Naive thymus-derived CD8-positive, alpha-beta T cell (primary cell): ENCODE data around the gene PCBP2. TPM values are rescaled to one million over a fixed set of nuclear protein-coding genes. Genes with fewer than 3 reads are reported as not detected.
"Not testable (repeated sequence)": the region's sequence is repeated elsewhere in the genome, so short reads cannot be mapped to it uniquely, and the experiment has no call there.

Experiments
- ATAC-seq, 2 donors: fragments of 150-1000 bp; cut with Tn5 transposase in 1 of 2; sonication (Bioruptor Pico), chemical (Tn5 transposase) in 1 of 2; 1 replicate in 1 of 2; 2 replicates in 1 of 2; pipeline ENCODE4 v1.10.0; 2021; ENCODE audit warnings: mild to moderate bottlenecking in 2 of 2, moderate library complexity in 2 of 2
- POLR2A ChIA-PET: fragments of 350-600 bp; sonication (Branson Sonifier 250); formaldehyde crosslinking; loops from one replicate; lab custom pipeline; 2021; ENCODE audit warnings: antibody characterized with exemption; lab: Charles Lee
- DNase-seq, 10 donors: peaks; one replicate each; pipeline versions ENCODE4 v3.0.0 to v3.0.0-alpha.2; 2020 to 2022
- H3K27ac Mint-ChIP-seq, 10 donors: one replicate each; pipeline ENCODE4 v1.8.0; 2020 to 2022; ENCODE audit warnings: mild to moderate bottlenecking in 10 of 10, mixed read lengths in 10 of 10, moderate library complexity in 4 of 10, inconsistent platforms in 1 of 10
- H3K27me3 Mint-ChIP-seq, 5 donors: one replicate each; pipeline ENCODE4 v1.8.0; 2021 to 2022; ENCODE audit warnings: mixed read lengths in 5 of 5
- H3K36me3 Mint-ChIP-seq, 3 donors: one replicate each; pipeline ENCODE4 v1.8.0; 2020 to 2022; ENCODE audit warnings: mixed read lengths in 3 of 3, mild to moderate bottlenecking in 2 of 3, inconsistent platforms in 1 of 3
- H3K4me1 Mint-ChIP-seq, 4 donors: one replicate each; pipeline ENCODE4 v1.8.0; 2021 to 2022; ENCODE audit warnings: mixed read lengths in 4 of 4
- H3K4me3 Mint-ChIP-seq, 10 donors: one replicate each; pipeline ENCODE4 v1.8.0; 2020 to 2022; ENCODE audit warnings: mild to moderate bottlenecking in 10 of 10, mixed read lengths in 10 of 10, moderate library complexity in 6 of 10, inconsistent platforms in 1 of 10
- H3K9me3 Mint-ChIP-seq, 9 donors: one replicate each; pipeline ENCODE4 v1.8.0; 2020 to 2022; ENCODE audit warnings: mixed read lengths in 9 of 9, mild to moderate bottlenecking in 3 of 9, inconsistent platforms in 1 of 9, moderate library complexity in 1 of 9
- polyA plus RNA-seq, 3 donors: library from polyadenylated mRNA; unstranded; fragments of 300-500 nt; fragmentation: Illumina TruSeq; gene quantifications; one replicate each; pipeline ENCODE4 v1.2.3, GENCODE V29; 2021
- total RNA-seq, 8 experiments: library from RNA in 2 of 8; stranded (reverse) in 2 of 8; gene quantifications; one replicate each; pipeline ENCODE4 v1.2.3 and lab custom pipeline; 2021 to 2026

The PCBP2 gene
- total and polyA plus RNA-seq, 5 experiments from 2014 or later: 143 to 917 (median 157) TPM

DNA sequence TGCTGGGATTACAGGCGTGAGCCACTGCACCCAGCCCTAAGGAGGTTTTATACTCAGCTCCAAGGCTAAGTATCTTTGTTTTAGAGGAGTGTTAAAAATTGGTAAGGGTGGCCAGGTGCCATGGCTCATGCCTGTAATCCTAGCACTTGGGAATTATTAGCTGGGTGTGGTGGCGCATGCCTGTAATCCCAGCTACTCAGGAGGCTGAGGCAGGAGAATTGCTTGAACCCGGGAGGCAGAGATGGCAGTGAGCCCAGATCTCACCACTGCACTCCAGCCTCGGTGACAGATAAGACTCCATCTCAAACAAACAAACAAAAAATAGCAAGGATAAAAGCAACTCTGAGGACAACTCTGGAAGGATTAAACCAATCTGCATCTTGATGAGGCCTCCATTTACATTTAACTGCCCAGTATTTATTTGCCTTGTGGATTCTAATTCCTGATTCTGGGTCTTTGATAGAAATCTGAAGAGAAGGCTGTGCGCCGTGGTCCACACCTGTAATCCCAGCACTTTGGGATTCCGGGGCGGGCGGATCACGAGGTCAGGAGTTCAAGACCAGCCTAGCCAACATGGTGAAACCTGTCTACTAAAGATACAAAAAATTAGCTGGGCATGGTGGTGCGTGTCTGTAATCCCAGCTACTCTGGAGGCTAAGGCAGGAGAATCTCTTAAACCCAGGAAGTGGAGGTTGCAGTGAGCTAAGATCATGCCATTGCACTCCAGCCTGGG is 7.1 kb upstream of the PCBP2 start:
- DNase-seq, H3K9me3 Mint-ChIP-seq, H3K27me3 Mint-ChIP-seq, ATAC-seq: not testable (repeated sequence)
- Mint-ChIP-seq H3K4me1 (peaks cover 21 to 53% (median 48%) of the 10 kb centered on the region in 4 donors), H3K4me3 (peak overlapping the region in 8 of 10 donors; percentile 26 to 81 (median 46)), H3K36me3 (peaks cover 0 to 50% (median 2%) of the 10 kb centered on the region in 3 donors), H3K27ac (peak overlapping the region; percentile 3 to 95 (median 42))
- POLR2A ChIA-PET: interaction anchor here (0.6 to 1.0 kb wide), 2 partner anchors 31 to 64 kb away, joined by 4 read pairs; no protein-coding TSS in a partner anchor

DNA sequence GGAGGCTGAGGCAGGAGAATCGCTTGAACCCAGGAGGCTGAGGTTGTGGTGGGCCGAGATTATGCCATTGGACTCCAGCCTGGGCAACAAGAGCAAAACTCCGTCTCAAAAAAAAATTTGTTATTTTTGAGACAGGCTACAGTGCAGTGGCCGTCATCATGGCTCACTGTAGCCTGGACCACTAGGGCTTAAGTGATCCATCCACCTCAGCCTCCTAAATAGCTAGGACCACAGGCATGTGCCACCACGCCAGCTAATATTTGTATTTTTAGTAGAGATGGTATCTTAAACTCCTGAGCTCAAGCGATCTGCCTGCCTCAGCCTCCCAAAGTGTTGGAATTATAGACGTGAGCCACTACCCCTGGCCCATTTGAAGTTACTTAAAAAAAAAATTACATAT is 966 bp upstream of the PCBP2 start:
- peak overlapping the region in 1 of 10 donors; percentile 26 for H3K27ac Mint-ChIP-seq
- POLR2A ChIA-PET: interaction anchor here (0.6 to 2.3 kb wide), 7 partner anchors 9 to 130 kb away, joined by 3 to 15 read pairs (median 3); partner anchors contain the start of genes AAAS, PRR13 and TARBP2
- peaks cover 21 to 48% (median 45%) of the 10 kb centered on the region in 4 donors for H3K4me1 Mint-ChIP-seq
- ATAC-seq (no peak), DNase-seq (no peak)
- peaks cover 0 to 1% (median 0%) of the 10 kb centered on the region in 5 donors for H3K27me3 Mint-ChIP-seq
- no peak overlapping the region for H3K4me3 Mint-ChIP-seq
- H3K9me3 Mint-ChIP-seq: no peaks in the 10 kb centered on the region
- H3K36me3 Mint-ChIP-seq: peaks cover 0 to 48% (median 3%) of the 10 kb centered on the region in 3 donors

DNA sequence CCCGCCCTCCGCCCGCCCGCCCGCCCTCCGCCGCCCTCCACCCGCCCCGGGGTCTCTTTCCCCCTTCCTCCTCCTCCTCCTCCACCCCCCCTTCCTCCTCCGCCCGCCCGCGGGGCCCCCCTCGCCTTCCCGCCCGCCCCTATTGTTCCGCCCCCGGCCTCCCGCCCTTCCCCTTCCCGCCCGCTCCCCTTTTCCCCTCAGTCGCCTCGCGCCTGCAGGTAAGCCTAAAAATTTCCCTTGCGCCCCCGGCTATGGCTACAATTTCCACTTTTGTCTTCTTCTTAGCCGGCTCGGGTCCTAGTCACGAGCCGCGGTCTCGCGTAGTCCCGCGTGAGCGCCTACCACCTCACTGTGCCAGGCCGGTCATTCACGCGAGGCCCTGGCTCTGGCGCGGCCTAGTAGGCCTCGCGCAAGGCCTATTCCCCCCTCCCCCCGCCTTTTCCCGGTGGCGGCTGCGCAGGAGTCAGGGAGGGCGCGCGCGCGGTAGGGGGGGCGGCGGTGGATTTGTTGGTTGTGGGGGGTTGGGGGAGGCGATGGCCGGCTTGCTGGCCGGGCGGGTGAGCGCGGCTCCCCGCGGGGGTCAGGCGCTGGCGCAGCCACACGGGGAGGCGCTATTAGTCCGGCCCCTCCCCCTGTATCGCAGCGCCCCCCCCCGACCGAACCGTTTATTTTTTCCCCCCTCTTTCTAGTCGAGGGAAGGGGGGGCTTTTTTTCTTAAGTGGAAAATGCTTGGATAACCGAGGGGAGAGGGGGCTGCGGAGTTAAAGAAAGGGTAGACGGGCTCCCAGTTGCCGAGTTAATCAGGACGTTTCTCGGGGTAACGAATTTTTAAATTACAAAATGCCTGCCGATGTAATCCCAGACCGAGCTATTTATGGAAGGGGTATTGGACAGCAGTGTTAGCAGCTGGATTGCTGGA is 516 bp downstream of the PCBP2 start:
- H3K4me1 Mint-ChIP-seq: peaks cover 17 to 44% (median 38%) of the 10 kb centered on the region in 4 donors
- H3K27me3 Mint-ChIP-seq: peaks cover 0 to 1% (median 0%) of the 10 kb centered on the region in 5 donors
- peak overlapping the region; percentile 89 to 100 (median 100) for H3K27ac Mint-ChIP-seq
- no peaks in the 10 kb centered on the region for H3K9me3 Mint-ChIP-seq
- peak; percentile 19 to 29 for ATAC-seq
- H3K36me3 Mint-ChIP-seq: peaks cover 0 to 52% (median 4%) of the 10 kb centered on the region in 3 donors
- POLR2A ChIA-PET: interaction anchor here (0.7 to 4.0 kb wide), 8 partner anchors 11 to 180 kb away, joined by 3 to 36 read pairs (median 5); partner anchors contain the start of genes AAAS, MAP3K12, PRR13 and TARBP2
- DNase-seq: peak; percentile 70 to 93 (median 80)
- peak overlapping the region; percentile 90 to 100 (median 99) for H3K4me3 Mint-ChIP-seq

DNA sequence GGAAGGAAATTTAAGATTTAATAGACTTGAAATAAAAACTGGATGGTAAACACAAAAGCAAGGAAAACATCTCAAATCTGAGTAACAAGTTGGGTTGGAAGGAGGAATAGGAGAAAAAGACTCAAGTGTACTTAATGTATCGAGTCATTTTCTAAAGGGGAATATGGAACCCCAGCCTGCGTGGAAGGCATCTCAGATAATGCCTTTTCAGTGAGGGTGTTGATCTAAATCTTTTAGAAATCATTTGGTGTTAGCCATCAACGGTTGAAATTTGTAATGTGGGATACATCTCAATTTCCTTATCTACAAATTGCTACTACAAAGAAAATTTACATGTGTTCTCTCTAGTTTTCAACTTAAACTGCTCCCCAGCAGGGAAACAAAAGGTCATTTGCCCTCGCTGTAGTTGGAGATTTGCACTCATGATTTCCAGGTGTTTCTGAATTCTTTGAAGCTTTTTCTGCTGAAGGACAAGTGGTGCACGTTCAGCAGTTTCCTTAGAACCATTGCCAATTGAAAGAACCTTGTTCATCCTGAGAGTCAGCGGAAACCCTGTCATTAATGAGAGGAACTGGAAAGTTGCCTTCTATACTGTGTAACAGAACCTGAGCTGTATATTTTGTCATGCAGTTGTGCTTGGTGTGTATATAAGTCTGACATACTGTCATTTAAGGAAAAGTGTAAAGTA is 2.2 kb downstream of the PCBP2 start:
- peak overlapping the region in 9 of 10 donors; percentile 74 to 100 (median 99) for H3K27ac Mint-ChIP-seq
- H3K27me3 Mint-ChIP-seq: peaks cover 0 to 1% (median 0%) of the 10 kb centered on the region in 5 donors
- H3K4me3 Mint-ChIP-seq: peak overlapping the region; percentile 90 to 100 (median 99)
- POLR2A ChIA-PET: interaction anchor here (0.5 to 4.0 kb wide), 6 partner anchors 11 to 132 kb away, joined by 4 to 36 read pairs (median 6); partner anchors contain the start of genes AAAS, MAP3K12 and TARBP2
- no peak for DNase-seq
- H3K9me3 Mint-ChIP-seq: no peaks in the 10 kb centered on the region
- H3K36me3 Mint-ChIP-seq: peaks cover 0 to 57% (median 9%) of the 10 kb centered on the region in 3 donors
- ATAC-seq: no peak
- peaks cover 15 to 45% (median 40%) of the 10 kb centered on the region in 4 donors for H3K4me1 Mint-ChIP-seq

DNA sequence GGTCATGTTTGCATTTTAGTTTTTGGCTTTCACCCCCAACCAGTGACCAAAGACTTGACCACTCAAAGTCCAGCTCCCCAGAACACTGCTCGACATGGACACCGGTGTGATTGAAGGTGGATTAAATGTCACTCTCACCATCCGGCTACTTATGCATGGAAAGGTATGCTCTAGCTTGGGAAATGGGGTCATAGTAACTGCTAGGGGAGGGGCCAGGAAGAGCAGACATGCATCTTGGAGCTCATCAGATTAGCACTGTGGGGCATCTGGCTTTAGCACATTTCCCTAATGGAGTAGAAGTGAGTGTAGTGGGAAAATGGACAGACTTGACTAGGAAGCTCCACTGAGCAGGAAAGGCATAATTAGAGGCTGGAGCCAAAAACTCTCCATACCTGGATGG is 2.8 kb downstream of the PCBP2 start:
- Mint-ChIP-seq H3K27ac (peak overlapping the region in 6 of 10 donors; percentile 13 to 89 (median 52)), H3K36me3 (peaks cover 0 to 61% (median 10%) of the 10 kb centered on the region in 3 donors), H3K4me3 (peak overlapping the region in 9 of 10 donors; percentile 33 to 100 (median 97)), H3K27me3 (peaks cover 0 to 1% (median 0%) of the 10 kb centered on the region in 5 donors), H3K9me3 (no peaks in the 10 kb centered on the region), H3K4me1 (peaks cover 16 to 47% (median 42%) of the 10 kb centered on the region in 4 donors)
- DNase-seq (no peak), ATAC-seq (no peak)
- POLR2A ChIA-PET: interaction anchor here (1.2 to 4.0 kb wide), 4 partner anchors 10 to 46 kb away, joined by 4 to 36 read pairs (median 6); partner anchors contain the start of genes MAP3K12 and TARBP2

DNA sequence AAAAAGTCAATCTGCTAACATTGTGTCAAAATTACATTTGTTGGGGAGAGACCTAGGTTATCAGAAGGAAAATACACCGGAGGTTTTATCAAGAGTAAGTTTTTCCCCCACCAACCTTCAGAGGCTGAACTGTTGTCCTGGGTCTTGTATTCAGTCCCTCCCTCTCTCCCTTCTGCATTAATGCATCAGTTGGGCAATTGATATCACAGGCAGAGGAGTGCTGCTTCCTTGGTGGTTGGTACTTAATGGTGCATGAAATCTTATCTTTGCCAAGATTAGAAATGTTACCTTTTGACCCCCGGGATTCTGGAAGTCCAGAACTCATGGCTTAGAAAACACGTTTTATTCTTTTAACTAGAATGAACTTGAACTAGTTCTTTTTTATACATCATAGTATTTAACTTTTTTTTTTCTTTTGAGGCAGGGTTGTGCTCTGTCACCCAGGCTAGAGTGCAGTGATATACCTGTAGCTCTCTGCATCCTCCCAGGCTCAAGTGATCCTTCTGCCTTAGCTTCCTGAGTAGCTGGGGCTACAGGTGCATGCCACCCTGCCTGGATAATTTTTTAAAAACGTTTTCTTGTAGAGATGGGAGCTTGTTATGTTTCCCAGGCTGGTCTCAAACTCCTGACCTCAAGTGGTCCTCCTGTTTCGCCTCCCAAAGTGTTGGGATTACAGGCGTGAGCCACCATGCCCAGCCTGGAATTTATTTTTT is 4.9 kb downstream of the PCBP2 start:
- DNase-seq (no peak), ATAC-seq (no peak)
- peaks cover 0 to 1% (median 0%) of the 10 kb centered on the region in 5 donors for H3K27me3 Mint-ChIP-seq
- H3K4me1 Mint-ChIP-seq: peaks cover 24 to 55% (median 49%) of the 10 kb centered on the region in 4 donors
- POLR2A ChIA-PET: no interaction called here
- H3K36me3 Mint-ChIP-seq: peaks cover 9 to 82% (median 25%) of the 10 kb centered on the region in 3 donors
- H3K27ac Mint-ChIP-seq: no peak overlapping the region
- H3K9me3 Mint-ChIP-seq: no peaks in the 10 kb centered on the region
- no peak overlapping the region for H3K4me3 Mint-ChIP-seq

DNA sequence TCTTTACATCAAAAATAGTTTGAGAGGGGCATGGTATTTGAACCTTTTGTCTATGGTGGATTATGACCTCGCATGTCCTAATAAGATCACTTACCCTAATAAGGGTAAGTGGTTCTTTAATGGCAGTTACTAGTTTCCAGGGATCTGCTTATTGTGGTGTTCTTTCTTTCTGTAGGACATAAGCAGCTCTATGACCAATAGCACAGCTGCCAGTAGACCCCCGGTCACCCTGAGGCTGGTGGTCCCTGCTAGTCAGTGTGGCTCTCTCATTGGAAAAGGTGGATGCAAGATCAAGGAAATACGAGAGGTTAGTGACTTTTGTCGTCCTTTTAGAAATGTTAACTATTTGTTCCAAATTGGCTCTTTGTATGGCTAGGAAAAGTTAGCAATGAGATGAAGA is 7.2 kb downstream of the PCBP2 start:
- Mint-ChIP-seq H3K9me3 (no peaks in the 10 kb centered on the region), H3K27me3 (no peaks in the 10 kb centered on the region), H3K4me1 (peaks cover 22 to 56% (median 42%) of the 10 kb centered on the region in 4 donors), H3K4me3 (peak overlapping the region in 2 of 10 donors; percentile 24 to 39), H3K36me3 (peaks cover 15 to 97% (median 36%) of the 10 kb centered on the region in 3 donors), H3K27ac (peak overlapping the region in 2 of 10 donors; percentile 10 to 22)
- POLR2A ChIA-PET: interaction anchor here (1.9 kb wide), 1 partner anchor 42 kb away, joined by 6 read pairs; the partner anchor contains the start of gene TARBP2
- no peak for ATAC-seq
- DNase-seq: no peak

DNA sequence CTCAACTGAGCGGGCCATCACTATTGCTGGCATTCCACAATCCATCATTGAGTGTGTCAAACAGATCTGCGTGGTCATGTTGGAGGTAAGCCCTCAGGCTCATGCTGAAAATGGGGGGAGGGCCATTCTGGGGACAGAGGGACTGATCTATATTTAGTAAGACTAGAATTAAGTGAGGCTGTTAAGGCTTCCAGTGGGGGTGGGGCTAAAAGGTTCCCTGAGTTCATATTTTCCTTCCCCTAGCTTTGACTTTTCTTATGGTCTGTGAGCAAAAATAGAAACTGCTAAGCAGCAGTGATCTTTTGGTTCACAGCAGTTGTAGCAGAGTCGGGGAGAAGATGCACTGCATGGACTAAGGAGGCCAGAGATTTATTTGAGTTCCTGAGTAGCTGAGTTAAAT is 9.2 kb downstream of the PCBP2 start:
- peak overlapping the region in 2 of 10 donors; percentile 26 to 56 for H3K4me3 Mint-ChIP-seq
- no peak for ATAC-seq
- peak overlapping the region in 6 of 10 donors; percentile 6 to 75 (median 39) for H3K27ac Mint-ChIP-seq
- H3K4me1 Mint-ChIP-seq: peaks cover 20 to 55% (median 36%) of the 10 kb centered on the region in 4 donors
- H3K27me3 Mint-ChIP-seq: no peaks in the 10 kb centered on the region
- H3K9me3 Mint-ChIP-seq: no peaks in the 10 kb centered on the region
- H3K36me3 Mint-ChIP-seq: peaks cover 15 to 97% (median 37%) of the 10 kb centered on the region in 3 donors
- POLR2A ChIA-PET: interaction anchor here (0.6 to 1.5 kb wide), 2 partner anchors 12 to 290 kb away, joined by 3 to 4 read pairs; no protein-coding TSS in a partner anchor
- DNase-seq: no peak

DNA sequence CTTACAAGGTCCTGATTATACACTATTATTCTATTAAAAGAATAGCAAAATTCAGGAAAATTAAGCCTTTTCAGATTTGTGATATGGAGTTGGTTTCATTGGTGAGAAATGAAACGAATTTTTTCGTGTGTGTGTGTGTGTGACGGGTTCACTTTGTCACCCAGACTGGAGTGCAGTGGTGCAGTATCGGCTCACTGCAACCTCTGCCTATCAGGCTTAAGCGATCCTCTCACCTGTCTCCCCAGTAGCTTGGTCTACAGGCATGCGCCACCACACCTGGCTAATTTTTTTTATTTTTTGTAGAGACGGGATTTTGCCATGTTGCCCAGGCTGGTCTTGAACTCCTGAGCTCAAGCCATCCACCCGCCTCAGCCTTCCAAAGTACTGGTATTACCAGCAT is 9.7 kb downstream of the PCBP2 start:
- DNase-seq (no peak), ATAC-seq (no peak)
- Mint-ChIP-seq H3K27me3 (no peaks in the 10 kb centered on the region), H3K27ac (no peak overlapping the region), H3K4me3 (no peak overlapping the region), H3K36me3 (peaks cover 15 to 97% (median 37%) of the 10 kb centered on the region in 3 donors), H3K4me1 (peaks cover 20 to 57% (median 39%) of the 10 kb centered on the region in 4 donors), H3K9me3 (no peaks in the 10 kb centered on the region)
- POLR2A ChIA-PET: interaction anchor here (1.0 to 1.1 kb wide), 2 partner anchors 9 to 47 kb away, joined by 3 to 8 read pairs; no protein-coding TSS in a partner anchor

DNA sequence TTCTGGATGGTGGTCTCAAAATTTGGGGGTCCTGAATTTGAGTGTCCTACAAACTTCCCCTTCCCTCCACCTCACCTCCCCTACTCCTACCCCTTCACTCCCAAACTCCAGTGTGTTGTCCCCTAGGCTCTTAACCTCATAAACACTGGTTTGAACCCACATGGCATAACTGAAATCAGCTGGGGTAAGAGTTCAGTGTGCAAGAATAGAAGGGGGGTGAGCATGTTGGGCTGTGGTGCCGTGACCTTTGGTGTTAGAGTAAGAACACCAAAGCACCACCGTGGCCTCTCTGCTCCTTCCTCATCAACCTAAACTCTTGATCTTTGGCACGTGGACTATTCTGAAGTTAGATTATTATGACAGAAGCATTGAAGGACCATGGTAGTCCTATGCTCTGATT is 11.0 kb downstream of the PCBP2 start:
- H3K4me1 Mint-ChIP-seq: peaks cover 24 to 62% (median 44%) of the 10 kb centered on the region in 4 donors
- H3K27me3 Mint-ChIP-seq: no peaks in the 10 kb centered on the region
- H3K4me3 Mint-ChIP-seq: no peak overlapping the region
- no peak for ATAC-seq
- DNase-seq: no peak
- peaks cover 15 to 98% (median 38%) of the 10 kb centered on the region in 3 donors for H3K36me3 Mint-ChIP-seq
- POLR2A ChIA-PET: no interaction called here
- H3K9me3 Mint-ChIP-seq: no peaks in the 10 kb centered on the region
- H3K27ac Mint-ChIP-seq: peak overlapping the region in 2 of 10 donors; percentile 15 to 68
